Endothelial cell of umbilical vein (primary cell): ENCODE data around the gene TNFAIP1. TPM values are rescaled to one million over a fixed set of nuclear protein-coding genes. Genes with fewer than 3 reads are reported as not detected.

Source experiments
- BruUV-seq: library from RNA; stranded (reverse); fragments of 400-500 nt; replicated peaks from 2 replicates; lab custom pipeline; 2021; lab: Mats Ljungman, UMichigan
- CTCF ChIA-PET: fragments of 300-600, 350-600 bp; sonication (Branson Sonifier 250); formaldehyde crosslinking; loops from one replicate; lab custom pipeline; 2021; ENCODE audit warnings: antibody characterized with exemption, inconsistent platforms; lab: Charles Lee
- POLR2A ChIA-PET: fragments of 300-600, 350-600 bp; sonication (Branson Sonifier 250); formaldehyde crosslinking; loops from one replicate; lab custom pipeline; 2021; ENCODE audit warnings: antibody characterized with exemption, inconsistent platforms; lab: Charles Lee
- DNase-seq: peaks from one replicate; pipeline ENCODE4 v3.0.0-alpha.2; 2011; ENCODE audit warnings: low read depth, low spot score
- FAIRE-seq: peaks from 2 replicates; lab custom pipeline; 2011; peaks lifted over from hg19 to GRCh38; lab: Jason Lieb, UNC
- H2AFZ ChIP-seq: 2 replicates; pipeline ENCODE4 v1.6.0; 2012; ENCODE audit warnings: low read depth, low read length, control low read depth, inconsistent platforms
- H3K27ac ChIP-seq: 2 replicates; pipeline ENCODE4 v1.5.1; 2011; ENCODE audit warnings: low read depth, mild to moderate bottlenecking, control low read depth, low read length, moderate library complexity; ENCODE audit not compliant: insufficient read depth
- H3K27me3 ChIP-seq, 2 experiments: 2 replicates each; pipeline versions ENCODE4 v1.6.0 to v1.6.1; 2011; ENCODE audit warnings: low read length in 2 of 2, mixed read lengths in 1 of 2; ENCODE audit not compliant: control insufficient read depth in 2 of 2, insufficient read depth in 2 of 2
- H3K36me3 ChIP-seq, 2 experiments: 2 replicates in 1 of 2; 3 replicates in 1 of 2; pipeline ENCODE4 v1.5.1; 2011; ENCODE audit warnings: low read length in 2 of 2, mild to moderate bottlenecking in 1 of 2, moderate library complexity in 1 of 2; ENCODE audit not compliant: control insufficient read depth in 2 of 2, insufficient read depth in 2 of 2; ENCODE audit errors: extremely low read depth in 1 of 2
- H3K4me1 ChIP-seq: 3 replicates; pipeline ENCODE4 v1.5.1; 2011; ENCODE audit warnings: mild to moderate bottlenecking, low read length; ENCODE audit not compliant: control insufficient read depth, insufficient read depth; ENCODE audit errors: extremely low read depth
- H3K4me2 ChIP-seq: 2 replicates; pipeline ENCODE4 v1.6.1; 2011; ENCODE audit warnings: low read length, control low read depth, mixed read lengths; ENCODE audit not compliant: insufficient read depth
- H3K4me3 ChIP-seq, 3 experiments: fragments of 200-600 bp in 1 of 3; sonication (generic), shearing (Covaris generic) in 1 of 3; replicated peaks in 1 of 3; 2 replicates each; pipeline ENCODE4 v1.5.1; 2011 to 2016; ENCODE audit warnings: control low read depth in 3 of 3, low read length in 3 of 3, mild to moderate bottlenecking in 2 of 3, inconsistent platforms in 1 of 3, low read depth in 1 of 3, moderate library complexity in 1 of 3; ENCODE audit not compliant: insufficient read depth in 1 of 3
- H3K79me2 ChIP-seq: 2 replicates; pipeline ENCODE4 v1.6.0; 2012; ENCODE audit warnings: low read length, inconsistent platforms; ENCODE audit not compliant: control insufficient read depth, insufficient read depth
- H3K9ac ChIP-seq: replicated peaks from 2 replicates; pipeline ENCODE3; 2011; ENCODE audit warnings: low read length, control low read depth; ENCODE audit not compliant: insufficient read depth; ENCODE audit errors: extremely low read depth
- H3K9me1 ChIP-seq: replicated peaks from 3 replicates; pipeline ENCODE4 v1.6.0; 2011; ENCODE audit warnings: mild to moderate bottlenecking, low read length; ENCODE audit not compliant: control insufficient read depth, insufficient read depth; ENCODE audit errors: extremely low read depth
- H3K9me3 ChIP-seq: replicated peaks from 2 replicates; pipeline ENCODE4 v1.5.1; 2012; ENCODE audit warnings: low read length, inconsistent platforms; ENCODE audit not compliant: control insufficient read depth, insufficient read depth
- H4K20me1 ChIP-seq: replicated peaks from 2 replicates; pipeline ENCODE3; 2011; ENCODE audit warnings: mild to moderate bottlenecking, low read length; ENCODE audit not compliant: control insufficient read depth, insufficient read depth; ENCODE audit errors: extremely low read depth
- EZH2 ChIP-seq: IDR thresholded peaks from 2 replicates; pipeline ENCODE4 v1.6.1; 2012; ENCODE audit warnings: borderline replicate concordance, low read depth, mild to moderate bottlenecking, moderate library complexity, low read length, inconsistent platforms; ENCODE audit not compliant: severe bottlenecking
- FOS ChIP-seq: IDR thresholded peaks from 2 replicates; pipeline ENCODE4 v1.6.1; 2011; ENCODE audit warnings: mild to moderate bottlenecking, low read length, moderate library complexity, borderline replicate concordance; ENCODE audit not compliant: insufficient read depth
- GATA2 ChIP-seq: IDR thresholded peaks from 2 replicates; pipeline ENCODE4 v1.7.0; 2011; ENCODE audit warnings: low read depth, mild to moderate bottlenecking, moderate library complexity, mixed read lengths, low read length; ENCODE audit not compliant: insufficient read length, insufficient read depth
- JUN ChIP-seq: IDR thresholded peaks from 2 replicates; pipeline ENCODE4 v1.6.1; 2011; ENCODE audit warnings: borderline replicate concordance, low read depth; ENCODE audit not compliant: insufficient read length, insufficient read depth
- MYC ChIP-seq: IDR thresholded peaks from one replicate; pipeline ENCODE4 v1.6.1; 2011; ENCODE audit warnings: mild to moderate bottlenecking, low read depth, low read length
- POLR2A ChIP-seq: IDR thresholded peaks from 2 replicates; pipeline ENCODE4 v1.6.1; 2012; ENCODE audit warnings: low read depth, mild to moderate bottlenecking, control low read depth, low read length
- POLR2AphosphoS5 ChIP-seq: IDR thresholded peaks from 2 replicates; pipeline ENCODE4 v1.6.1; 2012; ENCODE audit warnings: low read depth, mild to moderate bottlenecking, control low read depth, low read length, moderate library complexity; ENCODE audit not compliant: insufficient read depth
- dilution Hi-C: fragments of 300-500 bp; cut with MboI; formaldehyde crosslinking; loops from one replicate; pipeline ENCODE4 v1.15.0; 2019; ENCODE audit warnings: low sequenced_read_pairs; ENCODE audit not compliant: extremely low pct_ligation_motif_present
- intact Hi-C: fragments of 100-400 bp; cut with micrococcal nuclease; formaldehyde crosslinking; loops from one replicate; pipeline ENCODE4 v1.10.0; 2022
- polyA plus RNA-seq, 4 experiments: library from polyadenylated mRNA; depleted of rRNA in 3 of 4; stranded (reverse) in 3 of 4; unstranded in 1 of 4; fragments of >200 nt; gene quantifications; 2 replicates each; pipeline versions ENCODE4 v1.2.1 to v1.2.3, GENCODE V29; 2011 to 2012; ENCODE audit warnings: missing spikeins in 1 of 4
- total RNA-seq: library from RNA; stranded (reverse); gene quantifications from 2 replicates; pipeline ENCODE4 v1.2.3, GENCODE V29; 2021
- TF ChIP-seq, protein P1 (sequence below), 2 donors: IDR thresholded peaks; 1 replicate in 1 of 2; 2 replicates in 1 of 2; pipeline ENCODE4 v1.5.1; 2011; ENCODE audit warnings: low read length in 2 of 2, mild to moderate bottlenecking in 2 of 2, moderate library complexity in 2 of 2, control low read depth in 1 of 2, inconsistent platforms in 1 of 2, low read depth in 1 of 2; ENCODE audit not compliant: insufficient read depth in 1 of 2; ENCODE audit errors: extremely low read depth in 1 of 2
- TF ChIP-seq, protein P2 (sequence below): IDR thresholded peaks from 2 replicates; pipeline ENCODE4 v1.6.1; 2011; ENCODE audit not compliant: insufficient read depth, insufficient read length

The TNFAIP1 gene
- total and polyA plus RNA-seq, 2 donors (not counting 3 experiments of a cell fraction or from before 2014, with no cell fraction given), result 85.7 to 89.6 TPM

DNA sequence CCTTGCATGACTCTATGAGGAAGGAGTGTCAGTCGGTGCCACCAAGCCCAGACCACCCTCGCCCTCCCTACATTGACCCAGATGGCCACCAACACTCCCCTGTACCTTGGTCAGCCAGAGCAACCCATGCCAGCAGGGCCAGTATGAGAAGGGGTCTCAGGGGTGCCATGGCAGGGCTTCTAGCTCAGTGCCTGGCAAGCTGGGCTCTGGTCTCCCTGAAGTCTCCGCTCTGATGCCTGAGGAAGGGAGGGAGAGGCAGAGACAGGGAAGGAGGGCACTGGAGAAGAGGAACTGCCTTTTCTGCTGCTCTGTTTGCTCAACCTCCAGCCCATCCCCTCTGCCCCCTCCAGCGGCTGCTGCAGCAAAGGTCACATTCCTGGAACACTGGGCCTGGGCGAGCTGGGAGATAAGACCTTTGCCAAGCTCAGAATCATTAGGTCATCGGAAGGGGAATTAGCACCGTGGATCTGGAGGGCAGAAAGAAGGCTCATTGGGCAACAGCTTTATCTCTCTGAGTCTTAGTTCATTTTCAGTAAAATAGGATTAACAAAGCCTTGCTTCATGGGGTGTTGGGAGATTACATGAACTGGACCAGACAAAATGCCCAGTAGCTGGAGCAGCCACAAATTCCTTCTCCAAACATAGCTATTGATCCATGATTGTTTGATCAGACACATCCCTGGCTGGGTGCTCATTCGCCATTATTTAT lies 34.6 kb downstream of the TNFAIP1 start, which contains the start of gene VTN:
Gene VTN (minus strand): TSS at position 273 of the 709 bp plus-strand sequence. CDS start 104 bp downstream, at position 169.
- H4K20me1 ChIP-seq, result no peaks in the 10 kb centered on the region
- peak within 1 kb of the TSS; percentile 0 for H2AFZ ChIP-seq
- H3K27me3 ChIP-seq, result no peaks in the 10 kb centered on the region
- no peaks in the 10 kb centered on the region for H3K9me1 ChIP-seq
- POLR2A ChIA-PET, result interaction anchor here (1.6 kb wide), 1 partner anchor 23 kb away, joined by 4 read pairs; no protein-coding TSS in a partner anchor
- DNase-seq (peak; percentile 16), FAIRE-seq (peak; percentile 68)
- peaks cover 13% of the 10 kb centered on the region for H3K4me1 ChIP-seq
- H3K9me3 ChIP-seq, result no peaks in the 10 kb centered on the region
- H3K4me3 ChIP-seq, result no peak within 1 kb of the TSS
- TF ChIP-seq GATA2, result peak; percentile 23
- no peak for TF ChIP-seq JUN
- TF ChIP-seq POLR2AphosphoS5, result peak; percentile 40
- CTCF ChIA-PET, result interaction anchor here (0.7 to 6.7 kb wide), 3 partner anchors 14 to 46 kb away, joined by 3 to 36 read pairs (median 4); no protein-coding TSS in a partner anchor
- no TSS peak for BruUV-seq
- no peaks in the 10 kb centered on the region for H3K79me2 ChIP-seq
- intact Hi-C loops (loop anchor here (1.0 kb wide), 1 partner anchor 13 kb away; the partner anchor contains the start of gene POLDIP2), dilution Hi-C loops (no loop called here)
- peak within 1 kb of the TSS; percentile 74 for H3K4me2 ChIP-seq
- no peaks in the 10 kb centered on the region for H3K36me3 ChIP-seq
- no peak within 1 kb of the TSS for H3K9ac ChIP-seq
- no peak within 1 kb of the TSS for H3K27ac ChIP-seq

DNA sequence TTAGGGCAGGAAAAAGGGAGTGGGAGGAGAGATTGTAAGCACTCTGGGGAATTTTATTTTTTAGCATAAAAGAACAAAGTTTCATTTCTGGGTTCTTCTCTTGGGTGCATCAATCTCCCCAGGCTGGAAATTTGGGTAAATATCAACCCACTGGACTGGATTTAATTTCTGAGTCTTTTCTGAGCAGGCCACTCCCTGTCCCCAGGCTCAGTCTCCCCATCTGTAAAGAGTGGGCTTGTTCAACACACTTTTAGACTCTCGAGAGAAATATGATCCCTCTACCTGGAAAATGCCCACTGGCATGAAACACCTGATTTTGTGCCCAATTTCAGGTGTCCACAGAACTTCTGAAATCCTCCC lies 35.2 kb downstream of the TNFAIP1 start:
- intact Hi-C loops, result loop anchor here (1.0 kb wide), 1 partner anchor 13 kb away; the partner anchor contains the start of gene POLDIP2
- dilution Hi-C loops, result no loop called here
- no peak overlapping the region for H3K27ac ChIP-seq
- H3K9me1 ChIP-seq, result no peaks in the 10 kb centered on the region
- H4K20me1 ChIP-seq, result no peaks in the 10 kb centered on the region
- H3K4me3 ChIP-seq, result no peak overlapping the region
- BruUV-seq, result no TSS peak
- H3K4me2 ChIP-seq, result peak overlapping the region; percentile 74
- H3K79me2 ChIP-seq, result no peaks in the 10 kb centered on the region
- no peak overlapping the region for H3K9ac ChIP-seq
- DNase-seq (no peak), FAIRE-seq (no peak)
- TF ChIP-seq, protein P1, sequence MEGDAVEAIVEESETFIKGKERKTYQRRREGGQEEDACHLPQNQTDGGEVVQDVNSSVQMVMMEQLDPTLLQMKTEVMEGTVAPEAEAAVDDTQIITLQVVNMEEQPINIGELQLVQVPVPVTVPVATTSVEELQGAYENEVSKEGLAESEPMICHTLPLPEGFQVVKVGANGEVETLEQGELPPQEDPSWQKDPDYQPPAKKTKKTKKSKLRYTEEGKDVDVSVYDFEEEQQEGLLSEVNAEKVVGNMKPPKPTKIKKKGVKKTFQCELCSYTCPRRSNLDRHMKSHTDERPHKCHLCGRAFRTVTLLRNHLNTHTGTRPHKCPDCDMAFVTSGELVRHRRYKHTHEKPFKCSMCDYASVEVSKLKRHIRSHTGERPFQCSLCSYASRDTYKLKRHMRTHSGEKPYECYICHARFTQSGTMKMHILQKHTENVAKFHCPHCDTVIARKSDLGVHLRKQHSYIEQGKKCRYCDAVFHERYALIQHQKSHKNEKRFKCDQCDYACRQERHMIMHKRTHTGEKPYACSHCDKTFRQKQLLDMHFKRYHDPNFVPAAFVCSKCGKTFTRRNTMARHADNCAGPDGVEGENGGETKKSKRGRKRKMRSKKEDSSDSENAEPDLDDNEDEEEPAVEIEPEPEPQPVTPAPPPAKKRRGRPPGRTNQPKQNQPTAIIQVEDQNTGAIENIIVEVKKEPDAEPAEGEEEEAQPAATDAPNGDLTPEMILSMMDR (IDR thresholded peaks at IDR 0.05; ENCODE audit: extremely low read depth in 1 of 2, insufficient read depth in 1 of 2, low read depth in 1 of 2, low read length in 2 of 2), result no peak
- no peak for TF ChIP-seq JUN
- TF ChIP-seq GATA2, result no peak
- no peak for TF ChIP-seq FOS
- TF ChIP-seq, protein P2, sequence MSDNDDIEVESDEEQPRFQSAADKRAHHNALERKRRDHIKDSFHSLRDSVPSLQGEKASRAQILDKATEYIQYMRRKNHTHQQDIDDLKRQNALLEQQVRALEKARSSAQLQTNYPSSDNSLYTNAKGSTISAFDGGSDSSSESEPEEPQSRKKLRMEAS, result no peak
- TF ChIP-seq MYC, result no peak
- no peak for TF ChIP-seq EZH2
- TF ChIP-seq POLR2AphosphoS5, result no peak
- no peak for TF ChIP-seq POLR2A
- no peaks in the 10 kb centered on the region for H3K36me3 ChIP-seq
- POLR2A ChIA-PET, result interaction anchor here (1.6 kb wide), 1 partner anchor 24 kb away, joined by 4 read pairs; no protein-coding TSS in a partner anchor
- CTCF ChIA-PET, result interaction anchor here (6.7 kb wide), 1 partner anchor 46 kb away, joined by 36 read pairs; no protein-coding TSS in a partner anchor
- H3K27me3 ChIP-seq, result no peaks in the 10 kb centered on the region
- no peaks in the 10 kb centered on the region for H3K9me3 ChIP-seq
- H3K4me1 ChIP-seq, result peaks cover 13% of the 10 kb centered on the region
- no peak overlapping the region for H2AFZ ChIP-seq
